ENCODE results near the gene FGFR2.

- TF ChIP-seq CTCF (IDR thresholded peaks at IDR 0.05) (no peak), POLR2A (IDR thresholded peaks at IDR 0.05) (no peak)
These were observed 14.4 kb downstream of the FGFR2 start for GRCh38 chr10:121583857-121584256.

Data from thyroid gland (tissue), 4 donors.